AG09309 (cell line): ENCODE results near the gene BPIFB3.

Source experiments
- DNase-seq: peaks from one replicate; pipeline ENCODE4 v3.0.0-alpha.2; 2010; ENCODE audit warnings: low read depth
- H3K4me3 ChIP-seq: 2 replicates; pipeline ENCODE4 v1.5.1; 2011; ENCODE audit warnings: mild to moderate bottlenecking, low read depth, low read length, moderate library complexity; ENCODE audit not compliant: control insufficient read depth
- CTCF ChIP-seq: IDR thresholded peaks from 2 replicates; pipeline ENCODE4 v1.5.1; 2011; ENCODE audit warnings: mild to moderate bottlenecking, low read depth, low read length, inconsistent platforms; ENCODE audit not compliant: insufficient read depth, control insufficient read depth; ENCODE audit errors: missing control alignments

The BPIFB3 gene

GRCh38 chr20:33084722-33085121, 31.0 kb downstream of the BPIFB3 start:
- no peak for TF ChIP-seq CTCF
- H3K4me3 ChIP-seq: no peak overlapping the region
- DNase-seq: no peak

GRCh38 chr20:33086052-33086722, 32.5 kb downstream of the BPIFB3 start:
- no peak for DNase-seq
- H3K4me3 ChIP-seq: no peak overlapping the region
- TF ChIP-seq CTCF: no peak

- H3K4me3 ChIP-seq: no peak overlapping the region
- TF ChIP-seq CTCF: no peak
- DNase-seq: no peak
These were observed 37.4 kb downstream of the BPIFB3 start for GRCh38 chr20:33091147-33091546.

GRCh38 chr20:33091693-33092092, 38.0 kb downstream of the BPIFB3 start:
- DNase-seq: no peak
- H3K4me3 ChIP-seq: no peak overlapping the region
- TF ChIP-seq CTCF: no peak

- no peak for TF ChIP-seq CTCF
These were observed 38.7 kb downstream of the BPIFB3 start for GRCh38 chr20:33092361-33092760.

GRCh38 chr20:33093074-33093473, 39.4 kb downstream of the BPIFB3 start:
- DNase-seq: no peak
- no peak for TF ChIP-seq CTCF
- H3K4me3 ChIP-seq: no peak overlapping the region

More at GRCh38 chr20:33092361-33092760, 38.7 kb downstream of the BPIFB3 start:
- no peak overlapping the region for H3K4me3 ChIP-seq
- no peak for DNase-seq

GRCh38 chr20:33093582-33093981, 39.9 kb downstream of the BPIFB3 start:
- no peak overlapping the region for H3K4me3 ChIP-seq
- TF ChIP-seq CTCF: no peak
- no peak for DNase-seq
